ENCODE results near the gene GARIN1A. TPM values are rescaled to one million over a fixed set of nuclear protein-coding genes. Genes with fewer than 3 reads are reported as not detected.
"Not testable (repeated sequence)": the region's sequence is repeated elsewhere in the genome, so short reads cannot be mapped to it uniquely, and the experiment has no call there.

GARIN1A gene
- total RNA-seq, 1 experiment from 2014 or later, result 0.48 TPM

- not testable (repeated sequence) for DNase-seq (ENCODE audit: low read depth)
These were observed 11.6 kb downstream of the GARIN1A start for GRCh38 chr7:128683738-128684137.

- DNase-seq (ENCODE audit: low read depth), result no peak
These were observed 15.0 kb downstream of the GARIN1A start for GRCh38 chr7:128687131-128687530.

- DNase-seq (ENCODE audit: low read depth), result no peak
These were observed 16.4 kb downstream of the GARIN1A start for GRCh38 chr7:128688492-128688891.

- not testable (repeated sequence) for DNase-seq (ENCODE audit: low read depth)
These were observed 17.3 kb downstream of the GARIN1A start for GRCh38 chr7:128689161-128689935.

- no peak for DNase-seq (ENCODE audit: low read depth)
These were observed 19.1 kb downstream of the GARIN1A start for GRCh38 chr7:128691227-128691626.

GRCh38 chr7:128692623-128693270 is 20.7 kb downstream of the GARIN1A start:
- DNase-seq (ENCODE audit: low read depth), result no peak

- no peak for DNase-seq (ENCODE audit: low read depth)
These were observed 21.4 kb downstream of the GARIN1A start for GRCh38 chr7:128693373-128694015.

GRCh38 chr7:128694738-128695137 is 22.6 kb downstream of the GARIN1A start:
- no peak for DNase-seq (ENCODE audit: low read depth)

- DNase-seq (ENCODE audit: low read depth), result peak; percentile 78
These were observed 25.3 kb downstream of the GARIN1A start for GRCh38 chr7:128697302-128697905.

- DNase-seq (ENCODE audit: low read depth), result no peak
These were observed 27.2 kb downstream of the GARIN1A start for GRCh38 chr7:128699196-128699712.

- no peak for DNase-seq (ENCODE audit: low read depth)
These were observed 27.8 kb downstream of the GARIN1A start for GRCh38 chr7:128699895-128700294.

GRCh38 chr7:128701062-128701785 is 29.1 kb downstream of the GARIN1A start:
- no peak for DNase-seq (ENCODE audit: low read depth)

- DNase-seq (ENCODE audit: low read depth), result no peak
These were observed 31.6 kb downstream of the GARIN1A start for GRCh38 chr7:128703609-128704241.

GRCh38 chr7:128705891-128706333 is 33.8 kb downstream of the GARIN1A start:
- peak; percentile 59 for DNase-seq (ENCODE audit: low read depth)

GRCh38 chr7:128707752-128708151 is 35.7 kb downstream of the GARIN1A start:
- DNase-seq (ENCODE audit: low read depth), result no peak

GRCh38 chr7:128708235-128708634 is 36.1 kb downstream of the GARIN1A start:
- no peak for DNase-seq (ENCODE audit: low read depth)

GRCh38 chr7:128708824-128709223 is 36.7 kb downstream of the GARIN1A start:
- DNase-seq (ENCODE audit: low read depth), result no peak

GRCh38 chr7:128710481-128710880 is 38.4 kb downstream of the GARIN1A start:
- DNase-seq (ENCODE audit: low read depth), result no peak

GRCh38 chr7:128713794-128714193 is 41.7 kb downstream of the GARIN1A start:
- DNase-seq (ENCODE audit: low read depth), result peak; percentile 13

GRCh38 chr7:128714701-128715495 is 42.8 kb downstream of the GARIN1A start:
- no peak for DNase-seq (ENCODE audit: low read depth)

All from RPMI7951 (cell line).